Karpas-422 (cell line): ENCODE measurements around the gene PCBP2. TPM values are rescaled to one million over a fixed set of nuclear protein-coding genes. Genes with fewer than 3 reads are reported as not detected.
A peak's percentile ranks its signal among the peaks of the same experiment; 100 is the strongest.

Source experiments
- DNase-seq: peaks from one replicate; pipeline ENCODE4 v3.0.0-alpha.2; 2015
- H2AFZ ChIP-seq: fragments of 200-600 bp; sonication (generic); 2 replicates; pipeline ENCODE4 v1.6.1; 2014; ENCODE audit warnings: antibody characterized with exemption, low read length, mixed read lengths
- H3K27ac ChIP-seq: fragments of 200-600 bp; sonication (generic); 2 replicates; pipeline ENCODE4 v1.5.1; 2014; ENCODE audit warnings: mild to moderate bottlenecking, low read length, moderate library complexity
- H3K27me3 ChIP-seq: fragments of 200-600 bp; sonication (generic); 2 replicates; pipeline ENCODE4 v1.6.1; 2014; ENCODE audit warnings: low read length, mixed read lengths
- H3K36me3 ChIP-seq: fragments of 200-600 bp; sonication (generic); 2 replicates; pipeline ENCODE4 v1.6.1; 2014; ENCODE audit warnings: low read length, mixed read lengths; ENCODE audit not compliant: insufficient read depth
- H3K4me1 ChIP-seq: fragments of 200-600 bp; sonication (generic); 2 replicates; pipeline ENCODE4 v1.6.1; 2014; ENCODE audit warnings: mild to moderate bottlenecking, low read length, mixed read lengths
- H3K4me2 ChIP-seq: fragments of 200-600 bp; sonication (generic); 2 replicates; pipeline ENCODE4 v1.6.1; 2014; ENCODE audit warnings: low read length, low read depth, mild to moderate bottlenecking; ENCODE audit not compliant: poor library complexity, severe bottlenecking
- H3K4me3 ChIP-seq: fragments of 200-600 bp; sonication (generic); 2 replicates; pipeline ENCODE4 v1.5.1; 2014; ENCODE audit warnings: mild to moderate bottlenecking, antibody characterized with exemption, low read length, mixed read lengths
- H3K79me2 ChIP-seq: fragments of 200-600 bp; sonication (generic); 2 replicates; pipeline ENCODE4 v1.6.1; 2014; ENCODE audit warnings: mild to moderate bottlenecking, low read length, mixed read lengths
- H3K9ac ChIP-seq: fragments of 200-600 bp; sonication (generic); 2 replicates; pipeline ENCODE4 v1.6.0; 2014; ENCODE audit warnings: low read length
- H3K9me2 ChIP-seq: fragments of 200-600 bp; sonication (generic), shearing (Covaris generic); replicated peaks from 2 replicates; pipeline ENCODE4 v1.6.0; 2014; ENCODE audit warnings: mild to moderate bottlenecking, low read length, moderate library complexity; ENCODE audit not compliant: insufficient read depth
- H3K9me3 ChIP-seq: fragments of 300-700, 200-600 bp; sonication (generic); 2 replicates; pipeline ENCODE4 v1.6.1; 2014; ENCODE audit warnings: low read length, mixed read lengths
- H4K20me1 ChIP-seq: fragments of 200-600 bp; sonication (generic); 2 replicates; pipeline ENCODE4 v1.6.1; 2014; ENCODE audit warnings: mild to moderate bottlenecking, antibody characterized with exemption, low read length, low read depth; ENCODE audit not compliant: insufficient read depth
- total RNA-seq: library from RNA; depleted of rRNA; stranded (reverse); fragments of >200 nt; shearing (Covaris generic); gene quantifications from 2 replicates; pipeline ENCODE4 v1.2.3, GENCODE V29; 2014; ENCODE audit warnings: low replicate concordance

Gene PCBP2
- total RNA-seq, 1 experiment from 2014 or later: 447 TPM

GRCh38 chr12:53482626-53483168 lies 30.8 kb downstream of the PCBP2 start:
- H3K36me3 ChIP-seq: peaks cover 38% of the 10 kb centered on the region; the same call in 1 of the 2 replicates
- no peak overlapping the region for H2AFZ ChIP-seq
- H3K27me3 ChIP-seq: no peaks in the 10 kb centered on the region
- H3K4me2 ChIP-seq: no peak overlapping the region
- no peaks in the 10 kb centered on the region for H3K9me3 ChIP-seq
- H3K27ac ChIP-seq: no peak overlapping the region
- H3K4me3 ChIP-seq: no peak overlapping the region
- no peaks in the 10 kb centered on the region for H3K4me1 ChIP-seq
- no peak for DNase-seq
- no peaks in the 10 kb centered on the region for H3K9me2 ChIP-seq
- no peak overlapping the region for H3K9ac ChIP-seq
- H4K20me1 ChIP-seq: peaks cover 15% of the 10 kb centered on the region; the same call in 1 of the 2 replicates
- no peaks in the 10 kb centered on the region for H3K79me2 ChIP-seq

- Histone ChIP-seq H3K9ac (no peak overlapping the region), H2AFZ (no peak overlapping the region), H3K27me3 (no peaks in the 10 kb centered on the region), H4K20me1 (peaks cover 11% of the 10 kb centered on the region; the same call in 1 of the 2 replicates), H3K27ac (no peak overlapping the region), H3K4me3 (no peak overlapping the region), H3K9me3 (no peaks in the 10 kb centered on the region), H3K36me3 (peaks cover 32% of the 10 kb centered on the region; the same call in 1 of the 2 replicates), H3K4me2 (no peak overlapping the region), H3K9me2 (no peaks in the 10 kb centered on the region), H3K79me2 (no peaks in the 10 kb centered on the region), H3K4me1 (no peaks in the 10 kb centered on the region)
- DNase-seq: peak; percentile 59
Measured at GRCh38 chr12:53483225-53483978, 31.5 kb downstream of the PCBP2 start.

GRCh38 chr12:53483979-53484377 lies 32.1 kb downstream of the PCBP2 start:
- Histone ChIP-seq H2AFZ (no peak overlapping the region), H3K9me3 (no peaks in the 10 kb centered on the region), H3K36me3 (peaks cover 27% of the 10 kb centered on the region; the same call in 1 of the 2 replicates), H3K9ac (no peak overlapping the region), H3K79me2 (no peaks in the 10 kb centered on the region), H3K27me3 (no peaks in the 10 kb centered on the region), H3K4me1 (no peaks in the 10 kb centered on the region), H3K9me2 (no peaks in the 10 kb centered on the region), H3K27ac (no peak overlapping the region), H4K20me1 (peaks cover 9% of the 10 kb centered on the region; the same call in 1 of the 2 replicates), H3K4me3 (no peak overlapping the region), H3K4me2 (no peak overlapping the region)
- no peak for DNase-seq

GRCh38 chr12:53484686-53485575 lies 33.0 kb downstream of the PCBP2 start:
- no peaks in the 10 kb centered on the region for H3K79me2 ChIP-seq
- H3K9ac ChIP-seq: no peak overlapping the region
- no peak for DNase-seq
- peaks cover 18% of the 10 kb centered on the region; the same call in 1 of the 2 replicates for H3K36me3 ChIP-seq
- H3K4me2 ChIP-seq: no peak overlapping the region
- H2AFZ ChIP-seq: no peak overlapping the region
- no peaks in the 10 kb centered on the region for H3K4me1 ChIP-seq
- H3K9me3 ChIP-seq: no peaks in the 10 kb centered on the region
- H3K4me3 ChIP-seq: no peak overlapping the region
- H3K9me2 ChIP-seq: no peaks in the 10 kb centered on the region
- H3K27me3 ChIP-seq: no peaks in the 10 kb centered on the region
- peaks cover 5% of the 10 kb centered on the region; the same call in 1 of the 2 replicates for H4K20me1 ChIP-seq
- no peak overlapping the region for H3K27ac ChIP-seq

- H3K27me3 ChIP-seq: no peaks in the 10 kb centered on the region
- no peak for DNase-seq
- H3K4me3 ChIP-seq: no peak overlapping the region
- H4K20me1 ChIP-seq: peaks cover 5% of the 10 kb centered on the region; the same call in 1 of the 2 replicates
- no peak overlapping the region for H2AFZ ChIP-seq
- H3K27ac ChIP-seq: no peak overlapping the region
- H3K9me2 ChIP-seq: no peaks in the 10 kb centered on the region
- H3K36me3 ChIP-seq: peaks cover 9% of the 10 kb centered on the region; the same call in 1 of the 2 replicates
- no peaks in the 10 kb centered on the region for H3K4me1 ChIP-seq
- H3K9ac ChIP-seq: no peak overlapping the region
- no peaks in the 10 kb centered on the region for H3K9me3 ChIP-seq
- H3K4me2 ChIP-seq: no peak overlapping the region
- H3K79me2 ChIP-seq: no peaks in the 10 kb centered on the region
Measured at GRCh38 chr12:53485955-53486735, 34.2 kb downstream of the PCBP2 start.

- peaks cover under 1% of the 10 kb centered on the region for H3K4me1 ChIP-seq
- peaks cover 5% of the 10 kb centered on the region; the same call in 1 of the 2 replicates for H3K36me3 ChIP-seq
- no peak overlapping the region for H2AFZ ChIP-seq
- H4K20me1 ChIP-seq: peaks cover 5% of the 10 kb centered on the region; the same call in 1 of the 2 replicates
- H3K27me3 ChIP-seq: no peaks in the 10 kb centered on the region
- H3K27ac ChIP-seq: no peak overlapping the region
- H3K9me3 ChIP-seq: no peaks in the 10 kb centered on the region
- no peak overlapping the region for H3K4me2 ChIP-seq
- H3K4me3 ChIP-seq: no peak overlapping the region
- H3K79me2 ChIP-seq: no peaks in the 10 kb centered on the region
- no peak for DNase-seq
- no peaks in the 10 kb centered on the region for H3K9me2 ChIP-seq
- no peak overlapping the region for H3K9ac ChIP-seq
Measured at GRCh38 chr12:53486736-53487487, 35.0 kb downstream of the PCBP2 start.

GRCh38 chr12:53489242-53489864 lies 37.5 kb downstream of the PCBP2 start:
- no peaks in the 10 kb centered on the region for H3K36me3 ChIP-seq
- H3K27ac ChIP-seq: no peak overlapping the region
- no peaks in the 10 kb centered on the region for H3K9me2 ChIP-seq
- no peaks in the 10 kb centered on the region for H4K20me1 ChIP-seq
- no peak overlapping the region for H3K9ac ChIP-seq
- no peak overlapping the region for H3K4me2 ChIP-seq
- H3K4me3 ChIP-seq: no peak overlapping the region
- no peaks in the 10 kb centered on the region for H3K27me3 ChIP-seq
- H3K4me1 ChIP-seq: peaks cover 22% of the 10 kb centered on the region
- H3K79me2 ChIP-seq: peaks cover 2% of the 10 kb centered on the region; the same call in 1 of the 2 replicates
- DNase-seq: no peak
- no peak overlapping the region for H2AFZ ChIP-seq
- H3K9me3 ChIP-seq: no peaks in the 10 kb centered on the region
